HG02938 (cell line): Measurements from ENCODE around the gene NGRN.
A peak's percentile ranks its signal among the peaks of the same experiment; 100 is the strongest.

ENCODE experiments used
- ATAC-seq: cut with Tn5 transposase; IDR thresholded peaks from one replicate; pipeline ENCODE4 v1.9.1; 2021; ENCODE audit warnings: mild to moderate bottlenecking, moderate library complexity; ENCODE audit not compliant: unreplicated experiment

The NGRN gene, protein sequence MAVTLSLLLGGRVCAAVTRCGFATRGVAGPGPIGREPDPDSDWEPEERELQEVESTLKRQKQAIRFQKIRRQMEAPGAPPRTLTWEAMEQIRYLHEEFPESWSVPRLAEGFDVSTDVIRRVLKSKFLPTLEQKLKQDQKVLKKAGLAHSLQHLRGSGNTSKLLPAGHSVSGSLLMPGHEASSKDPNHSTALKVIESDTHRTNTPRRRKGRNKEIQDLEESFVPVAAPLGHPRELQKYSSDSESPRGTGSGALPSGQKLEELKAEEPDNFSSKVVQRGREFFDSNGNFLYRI

GRCh38 chr15:90265271-90266060, at the start of gene NGRN:
Gene NGRN (plus strand): TSS chr15:90265672. CDS start chr15:90265713, 41 bp downstream.
- ATAC-seq, result peak; percentile 89

DNA sequence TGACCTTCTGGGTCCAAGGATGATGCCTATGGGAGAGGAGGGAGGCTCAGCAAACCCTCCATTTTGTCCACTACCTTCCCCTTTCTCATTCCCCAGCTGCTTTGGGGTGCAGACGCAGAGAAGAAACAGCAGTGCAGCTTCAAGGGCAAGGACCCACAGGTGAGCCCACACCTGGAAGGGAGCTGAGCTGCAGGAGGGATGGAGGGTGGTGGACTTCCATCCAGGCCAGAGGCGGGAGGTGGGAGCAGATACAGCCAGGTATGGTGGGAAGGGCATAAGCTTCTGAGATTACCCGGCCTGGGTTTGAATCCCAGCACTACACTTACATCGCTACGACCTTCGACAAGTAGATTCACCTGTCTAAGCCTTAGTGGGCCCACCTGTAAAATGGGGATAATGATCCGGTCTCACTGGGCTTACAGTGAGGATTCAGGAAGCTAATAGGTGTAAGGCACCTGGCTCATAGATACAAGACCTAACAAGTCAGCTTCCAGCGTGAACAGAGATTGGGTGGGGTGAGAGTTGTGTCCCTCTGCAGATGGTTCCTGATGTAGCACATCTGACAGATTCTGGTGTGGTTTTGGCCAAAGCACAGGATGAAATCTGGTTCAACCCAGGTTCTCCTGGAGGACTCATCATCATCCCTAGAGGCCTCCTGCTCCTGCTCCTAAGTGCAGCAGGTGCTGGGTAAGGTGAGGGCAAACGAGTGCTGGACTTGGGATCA, 47.6 kb upstream of the NGRN start:
- ATAC-seq, result no peak

GRCh38 chr15:90219421-90220141, 45.9 kb upstream of the NGRN start:
- no peak for ATAC-seq

DNA sequence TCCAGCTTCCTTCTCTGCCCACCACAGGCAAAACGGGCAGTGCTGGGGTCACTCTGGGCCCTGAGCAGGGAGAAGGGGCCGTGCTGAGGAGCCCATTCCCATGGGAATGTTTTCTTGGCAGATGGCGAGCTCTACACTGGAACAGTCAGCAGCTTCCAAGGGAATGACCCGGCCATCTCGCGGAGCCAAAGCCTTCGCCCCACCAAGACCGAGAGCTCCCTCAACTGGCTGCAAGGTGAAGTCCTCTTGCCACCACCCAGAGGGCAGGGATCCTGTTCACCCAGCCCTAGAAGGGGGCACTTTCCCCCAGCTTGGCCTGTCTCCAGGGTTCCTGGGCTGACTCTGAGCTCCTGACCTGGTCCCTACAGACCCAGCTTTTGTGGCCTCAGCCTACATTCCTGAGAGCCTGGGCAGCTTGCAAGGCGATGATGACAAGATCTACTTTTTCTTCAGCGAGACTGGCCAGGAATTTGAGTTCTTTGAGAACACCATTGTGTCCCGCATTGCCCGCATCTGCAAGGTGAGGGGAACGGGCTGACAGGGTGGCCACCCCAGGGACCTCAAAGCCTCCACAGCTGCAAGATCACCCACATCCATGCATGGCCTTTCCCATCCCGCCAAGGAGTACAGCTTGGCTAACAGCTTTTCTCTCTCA, 44.1 kb upstream of the NGRN start:
- ATAC-seq, result no peak

DNA sequence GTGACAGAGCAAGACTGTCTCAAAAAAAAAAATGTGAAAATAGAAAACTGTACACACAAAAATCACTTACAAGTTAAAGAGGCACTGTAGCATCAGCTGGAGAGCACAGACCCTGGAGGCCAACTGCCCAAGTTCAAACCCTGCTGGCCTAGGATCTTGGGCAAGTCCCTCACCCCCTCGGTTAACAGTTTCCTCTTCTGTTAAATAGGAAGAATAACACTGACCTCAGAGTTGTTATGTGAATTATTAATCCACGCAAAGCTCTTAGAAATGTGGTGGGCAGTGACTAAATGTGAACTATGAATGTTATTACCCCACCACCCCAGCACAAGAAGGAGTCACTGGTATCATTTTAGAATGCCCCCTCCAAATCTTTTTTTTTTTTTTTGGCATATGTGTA, 42.9 kb upstream of the NGRN start:
- ATAC-seq, result no peak

DNA sequence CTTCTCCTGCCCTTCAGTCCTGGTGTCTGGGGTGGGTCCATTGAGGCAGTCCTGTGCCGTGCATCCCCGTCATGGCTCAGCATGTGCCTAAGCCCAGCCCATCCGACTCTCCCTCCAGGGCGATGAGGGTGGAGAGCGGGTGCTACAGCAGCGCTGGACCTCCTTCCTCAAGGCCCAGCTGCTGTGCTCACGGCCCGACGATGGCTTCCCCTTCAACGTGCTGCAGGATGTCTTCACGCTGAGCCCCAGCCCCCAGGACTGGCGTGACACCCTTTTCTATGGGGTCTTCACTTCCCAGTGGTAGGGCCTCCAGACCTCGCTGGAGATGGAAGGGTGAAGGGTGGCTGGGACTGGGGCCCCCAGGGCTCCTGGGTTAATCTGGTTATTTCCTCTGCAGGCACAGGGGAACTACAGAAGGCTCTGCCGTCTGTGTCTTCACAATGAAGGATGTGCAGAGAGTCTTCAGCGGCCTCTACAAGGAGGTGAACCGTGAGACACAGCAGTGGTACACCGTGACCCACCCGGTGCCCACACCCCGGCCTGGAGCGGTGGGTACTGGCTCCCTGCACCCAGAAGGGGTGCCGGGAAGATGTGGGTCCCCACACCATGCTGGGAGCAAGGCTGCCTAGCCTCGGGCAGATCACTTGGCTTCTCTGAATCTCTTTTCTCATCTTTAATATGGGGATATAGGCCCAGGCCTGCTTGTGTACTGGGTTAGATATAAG, 41.9 kb upstream of the NGRN start:
- no peak for ATAC-seq

DNA sequence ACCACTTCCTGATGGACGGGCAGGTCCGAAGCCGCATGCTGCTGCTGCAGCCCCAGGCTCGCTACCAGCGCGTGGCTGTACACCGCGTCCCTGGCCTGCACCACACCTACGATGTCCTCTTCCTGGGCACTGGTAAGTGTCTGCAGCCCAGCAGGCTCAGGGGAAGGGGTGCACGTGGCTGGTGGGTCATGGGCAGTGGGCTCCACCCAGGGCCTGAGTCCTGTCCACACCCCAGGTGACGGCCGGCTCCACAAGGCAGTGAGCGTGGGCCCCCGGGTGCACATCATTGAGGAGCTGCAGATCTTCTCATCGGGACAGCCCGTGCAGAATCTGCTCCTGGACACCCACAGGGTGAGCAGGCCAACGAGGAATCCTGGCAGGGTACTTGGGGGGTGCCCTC, 40.4 kb upstream of the NGRN start:
- no peak for ATAC-seq

- ATAC-seq, result no peak
Measured at GRCh38 chr15:90225504-90226234, 39.8 kb upstream of the NGRN start.

DNA sequence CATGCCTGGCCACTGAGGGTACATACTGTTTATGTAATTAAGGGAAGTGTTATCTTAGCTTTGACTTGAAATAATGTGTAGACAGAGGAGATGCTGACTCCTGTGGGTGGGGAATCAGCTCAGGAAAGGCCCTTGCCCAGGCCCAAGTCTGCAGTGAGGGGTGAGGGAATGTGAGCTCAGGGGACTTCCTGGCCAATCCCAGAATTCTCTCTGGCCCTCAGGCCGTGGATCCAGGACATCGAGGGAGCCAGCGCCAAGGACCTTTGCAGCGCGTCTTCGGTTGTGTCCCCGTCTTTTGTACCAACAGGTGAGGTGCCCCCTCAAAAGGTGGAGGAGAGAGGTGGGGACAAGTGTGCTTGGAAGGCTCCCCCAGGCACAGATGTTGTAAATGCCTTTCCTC, 38.1 kb upstream of the NGRN start:
- ATAC-seq, result no peak

GRCh38 chr15:90227816-90228772, 37.4 kb upstream of the NGRN start:
- no peak for ATAC-seq

DNA sequence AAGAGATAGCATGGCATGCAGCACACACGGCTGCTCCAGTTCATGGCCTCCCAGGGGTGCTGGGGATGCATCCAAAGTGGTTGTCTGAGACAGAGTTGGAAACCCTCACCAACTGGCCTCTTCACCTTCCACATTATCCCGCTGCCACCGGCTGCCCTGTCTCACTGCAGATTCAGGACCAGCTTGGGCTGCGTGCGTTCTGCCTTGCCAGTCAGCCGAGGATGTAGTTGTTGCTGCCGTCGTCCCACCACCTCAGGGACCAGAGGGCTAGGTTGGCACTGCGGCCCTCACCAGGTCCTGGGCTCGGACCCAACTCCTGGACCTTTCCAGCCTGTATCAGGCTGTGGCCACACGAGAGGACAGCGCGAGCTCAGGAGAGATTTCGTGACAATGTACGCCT, 36.5 kb upstream of the NGRN start:
- ATAC-seq, result no peak

GRCh38 chr15:90230071-90230494, 35.4 kb upstream of the NGRN start:
- ATAC-seq, result no peak

DNA sequence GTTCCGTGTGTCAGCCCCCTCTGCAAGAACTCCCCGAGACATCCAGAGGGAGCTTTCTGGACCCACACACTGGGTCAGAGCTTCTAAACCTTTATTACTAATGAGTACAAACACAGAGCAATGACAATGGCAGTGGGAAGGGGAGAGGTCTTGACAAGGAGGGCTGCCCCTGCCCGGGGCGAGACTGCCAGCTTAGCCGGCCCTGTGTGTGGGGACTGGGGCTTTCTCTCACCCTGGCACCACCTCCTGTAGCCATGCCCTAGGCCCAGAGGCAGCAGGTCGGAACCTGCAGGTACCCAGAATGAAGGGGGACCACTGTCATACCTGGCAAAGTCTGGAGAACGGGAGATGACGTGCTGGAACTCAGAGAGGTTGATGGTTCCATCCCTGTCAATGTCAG, 34.9 kb upstream of the NGRN start:
- ATAC-seq, result no peak

GRCh38 chr15:90231028-90232017, 34.1 kb upstream of the NGRN start:
- ATAC-seq, result no peak

DNA sequence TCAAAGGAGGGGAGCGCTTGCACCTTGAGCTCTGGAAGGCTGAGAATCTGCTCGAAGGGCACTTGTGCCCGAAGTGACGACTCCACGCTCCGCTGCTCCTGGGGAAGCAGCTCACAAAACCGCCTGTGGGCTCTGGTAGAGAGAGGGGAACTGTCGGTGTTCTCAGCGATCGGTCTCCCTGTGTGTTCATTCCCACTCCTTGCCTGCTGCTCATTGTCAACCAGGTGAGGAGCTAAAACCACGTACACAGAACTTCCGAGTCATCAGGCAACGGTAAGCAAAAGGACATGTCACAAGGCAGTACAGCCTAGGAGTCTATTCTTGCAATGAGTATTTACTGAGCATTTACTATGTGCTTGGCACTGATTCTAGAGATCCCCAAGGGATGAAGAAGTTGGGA, 33.3 kb upstream of the NGRN start:
- no peak for ATAC-seq

GRCh38 chr15:90232941-90233386, 32.5 kb upstream of the NGRN start:
- ATAC-seq, result no peak
